Kasumi-1 (cell line): ENCODE data around the gene CAND2.
"Not testable (repeated sequence)": the region's sequence is repeated elsewhere in the genome, so short reads cannot be mapped to it uniquely, and the experiment has no call there.

Experiments used
- DNase-seq, 2 experiments: peaks; one replicate each; lab custom pipeline; 2025; lab: John Stamatoyannopoulos, UW

CAND2 gene

GRCh38 chr3:12771236-12771635, 25.2 kb upstream of the CAND2 start:
- no peak for DNase-seq

- DNase-seq, result no peak
Observed at GRCh38 chr3:12772462-12772861, 24.0 kb upstream of the CAND2 start.

- peak in 1 of 2 experiments; percentile 5 for DNase-seq
Observed at GRCh38 chr3:12773030-12773709, 23.3 kb upstream of the CAND2 start.

GRCh38 chr3:12773710-12774086, 22.8 kb upstream of the CAND2 start:
- no peak for DNase-seq

GRCh38 chr3:12774619-12775018, 21.9 kb upstream of the CAND2 start:
- no peak for DNase-seq

GRCh38 chr3:12775226-12775625, 21.3 kb upstream of the CAND2 start:
- DNase-seq, result no peak

- DNase-seq, result not testable (repeated sequence)
Observed at GRCh38 chr3:12775970-12776369, 20.5 kb upstream of the CAND2 start.

- DNase-seq, result no peak
Observed at GRCh38 chr3:12777171-12777570, 19.3 kb upstream of the CAND2 start.

GRCh38 chr3:12780751-12781150, 15.7 kb upstream of the CAND2 start:
- no peak for DNase-seq

- no peak for DNase-seq
Observed at GRCh38 chr3:12782172-12782815, 14.2 kb upstream of the CAND2 start.

- DNase-seq, result no peak
Observed at GRCh38 chr3:12785096-12785495, 11.4 kb upstream of the CAND2 start.

GRCh38 chr3:12787346-12787745, 9.1 kb upstream of the CAND2 start:
- DNase-seq, result peak in 1 of 2 experiments; percentile 34

GRCh38 chr3:12787967-12788690, 8.4 kb upstream of the CAND2 start:
- not testable (repeated sequence) for DNase-seq

GRCh38 chr3:12791430-12791829, 5.0 kb upstream of the CAND2 start:
- no peak for DNase-seq

- no peak for DNase-seq
Observed at GRCh38 chr3:12793701-12794100, 2.8 kb upstream of the CAND2 start.

GRCh38 chr3:12797124-12797891, 828 bp downstream of the CAND2 start:
- no peak for DNase-seq

- no peak for DNase-seq
Observed at GRCh38 chr3:12797892-12798558, 1.5 kb downstream of the CAND2 start.

- no peak for DNase-seq
Observed at GRCh38 chr3:12798559-12799179, 2.2 kb downstream of the CAND2 start.

GRCh38 chr3:12799525-12800440, 3.3 kb downstream of the CAND2 start:
- no peak for DNase-seq

- DNase-seq, result no peak
Observed at GRCh38 chr3:12803371-12803770, 6.9 kb downstream of the CAND2 start.
